ENCODE measurements around the gene HSD11B2. TPM values are rescaled to one million over a fixed set of nuclear protein-coding genes. Genes with fewer than 3 reads are reported as not detected.

HSD11B2 gene
- total RNA-seq, 1 experiment from 2014 or later = 5.3 TPM

- H3K27ac ChIP-seq = no peak overlapping the region
- H3K4me3 ChIP-seq = peak overlapping the region; percentile 69
- no peaks in the 10 kb centered on the region for H3K36me3 ChIP-seq (ENCODE audit: low read depth)
- no peaks in the 10 kb centered on the region for H4K20me1 ChIP-seq (ENCODE audit: insufficient read depth)
- peaks cover 23% of the 10 kb centered on the region; the same call in 1 of the 2 replicates for H3F3A ChIP-seq (ENCODE audit: insufficient read depth, low read depth)
- intact Hi-C loops (cut with micrococcal nuclease; ENCODE audit: unreplicated experiment) = no loop called here
- H3K27me3 ChIP-seq (ENCODE audit: insufficient read depth, low read depth) = no peaks in the 10 kb centered on the region
- H3K79me2 ChIP-seq (ENCODE audit: low read depth) = no peaks in the 10 kb centered on the region
- no peak for TF ChIP-seq CTCF (conservative IDR thresholded peaks at IDR 0.05)
- TF ChIP-seq EZH2 (IDR thresholded peaks at IDR 0.05; ENCODE audit: low read depth) = no peak
- ChIA-PET POLR2A (ENCODE audit: unreplicated experiment) (interaction anchor here (0.6 kb wide), 1 partner anchor 184 kb away, joined by 4 read pairs; the partner anchor contains the start of gene FHOD1), CTCF (interaction anchor here (0.6 to 1.4 kb wide), 5 partner anchors 10 to 452 kb away, joined by 4 to 29 read pairs (median 5); no protein-coding TSS in a partner anchor)
- no TSS peak for BruUV-seq (replicated peaks)
- peak overlapping the region; percentile 95 for H3K4me2 ChIP-seq
- no peaks in the 10 kb centered on the region; the same call in none of the 2 replicates for H3K4me1 ChIP-seq (replicated peaks; ENCODE audit: insufficient read depth)
- no peak for DNase-seq
- no peaks in the 10 kb centered on the region for H3K9me2 ChIP-seq (ENCODE audit: insufficient read depth)
- peak overlapping the region; percentile 87 for H2AFZ ChIP-seq
- no peaks in the 10 kb centered on the region for H3K9me3 ChIP-seq (ENCODE audit: insufficient read depth, low read depth)
Observed at GRCh38 chr16:67431775-67432505, 1.0 kb downstream of the HSD11B2 start.

GRCh38 chr16:67432506-67432890 lies 1.6 kb downstream of the HSD11B2 start:
- BruUV-seq (replicated peaks) = no TSS peak
- no peak overlapping the region for H2AFZ ChIP-seq
- no peaks in the 10 kb centered on the region; the same call in none of the 2 replicates for H3K4me1 ChIP-seq (replicated peaks; ENCODE audit: insufficient read depth)
- ChIA-PET POLR2A (ENCODE audit: unreplicated experiment) (interaction anchor here (0.6 kb wide), 1 partner anchor 185 kb away, joined by 4 read pairs; the partner anchor contains the start of gene FHOD1), CTCF (interaction anchor here (0.6 kb wide), 1 partner anchor 411 kb away, joined by 13 read pairs; no protein-coding TSS in a partner anchor)
- H3F3A ChIP-seq (ENCODE audit: insufficient read depth, low read depth) = peaks cover 23% of the 10 kb centered on the region; the same call in 1 of the 2 replicates
- H3K36me3 ChIP-seq (ENCODE audit: low read depth) = no peaks in the 10 kb centered on the region
- H3K27me3 ChIP-seq (ENCODE audit: insufficient read depth, low read depth) = no peaks in the 10 kb centered on the region
- no peak overlapping the region for H3K4me3 ChIP-seq
- H3K4me2 ChIP-seq = 0 out of 2 replicates have a peak overlapping the region, but pooled peaks have one; percentile 95
- H3K9me2 ChIP-seq (ENCODE audit: insufficient read depth) = no peaks in the 10 kb centered on the region
- H3K79me2 ChIP-seq (ENCODE audit: low read depth) = no peaks in the 10 kb centered on the region
- no peaks in the 10 kb centered on the region for H4K20me1 ChIP-seq (ENCODE audit: insufficient read depth)
- no peak for TF ChIP-seq EZH2 (IDR thresholded peaks at IDR 0.05; ENCODE audit: low read depth)
- TF ChIP-seq CTCF (conservative IDR thresholded peaks at IDR 0.05) = no peak
- intact Hi-C loops (cut with micrococcal nuclease; ENCODE audit: unreplicated experiment) = no loop called here
- no peak overlapping the region for H3K27ac ChIP-seq
- no peak for DNase-seq
- H3K9me3 ChIP-seq (ENCODE audit: insufficient read depth, low read depth) = no peaks in the 10 kb centered on the region

GRCh38 chr16:67433131-67433719 lies 2.3 kb downstream of the HSD11B2 start:
- no peaks in the 10 kb centered on the region for H3K36me3 ChIP-seq (ENCODE audit: low read depth)
- no peak overlapping the region for H3K4me2 ChIP-seq
- intact Hi-C loops (cut with micrococcal nuclease; ENCODE audit: unreplicated experiment) = no loop called here
- H2AFZ ChIP-seq = no peak overlapping the region
- TF ChIP-seq CTCF (conservative IDR thresholded peaks at IDR 0.05) (no peak), EZH2 (IDR thresholded peaks at IDR 0.05; ENCODE audit: low read depth) (no peak)
- no peaks in the 10 kb centered on the region for H3K9me2 ChIP-seq (ENCODE audit: insufficient read depth)
- no TSS peak for BruUV-seq (replicated peaks)
- peak in 1 of 2 experiments; percentile 15 for DNase-seq
- H3K27me3 ChIP-seq (ENCODE audit: insufficient read depth, low read depth) = no peaks in the 10 kb centered on the region
- no peak overlapping the region for H3K4me3 ChIP-seq
- H3K9me3 ChIP-seq (ENCODE audit: insufficient read depth, low read depth) = no peaks in the 10 kb centered on the region
- ChIA-PET POLR2A (ENCODE audit: unreplicated experiment) (no interaction called here), CTCF (interaction anchor here (0.5 to 0.6 kb wide), 3 partner anchors 21 to 411 kb away, joined by 3 to 13 read pairs (median 3); no protein-coding TSS in a partner anchor)
- no peaks in the 10 kb centered on the region for H4K20me1 ChIP-seq (ENCODE audit: insufficient read depth)
- no peaks in the 10 kb centered on the region for H3K79me2 ChIP-seq (ENCODE audit: low read depth)
- H3K4me1 ChIP-seq (replicated peaks; ENCODE audit: insufficient read depth) = no peaks in the 10 kb centered on the region; the same call in none of the 2 replicates
- peaks cover 23% of the 10 kb centered on the region; the same call in 1 of the 2 replicates for H3F3A ChIP-seq (ENCODE audit: insufficient read depth, low read depth)
- H3K27ac ChIP-seq = no peak overlapping the region

Measured in PC-9 (cell line).